Activated gamma-delta T cell (primary cell): ENCODE data around the gene TPI1.
"Not testable (repeated sequence)": the region's sequence is repeated elsewhere in the genome, so short reads cannot be mapped to it uniquely, and the experiment has no call there.

Experiments used
- DNase-seq: peaks from one replicate; lab custom pipeline; 2025; lab: John Stamatoyannopoulos, UW

TPI1 gene

DNA sequence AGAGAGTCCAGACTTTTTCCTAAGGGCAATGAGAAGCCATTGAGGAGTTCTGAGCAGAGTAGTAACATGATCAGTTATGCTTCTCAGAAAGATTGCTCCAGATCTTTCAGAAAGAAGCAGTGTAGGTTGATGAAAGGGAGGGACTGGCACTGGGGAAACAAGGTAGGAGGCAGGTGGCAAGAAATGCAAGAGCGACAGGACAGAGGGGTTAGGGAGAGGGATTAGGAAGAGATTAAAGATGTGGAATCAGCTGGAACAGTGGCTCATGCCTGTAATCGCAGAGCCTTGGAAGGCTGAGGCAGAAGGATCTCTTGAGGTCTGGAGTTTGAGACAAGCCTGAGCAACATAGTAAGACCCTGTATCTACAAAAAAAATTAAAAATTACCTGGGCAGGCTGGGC, 19.7 kb upstream of the TPI1 start:
- DNase-seq = no peak

DNA sequence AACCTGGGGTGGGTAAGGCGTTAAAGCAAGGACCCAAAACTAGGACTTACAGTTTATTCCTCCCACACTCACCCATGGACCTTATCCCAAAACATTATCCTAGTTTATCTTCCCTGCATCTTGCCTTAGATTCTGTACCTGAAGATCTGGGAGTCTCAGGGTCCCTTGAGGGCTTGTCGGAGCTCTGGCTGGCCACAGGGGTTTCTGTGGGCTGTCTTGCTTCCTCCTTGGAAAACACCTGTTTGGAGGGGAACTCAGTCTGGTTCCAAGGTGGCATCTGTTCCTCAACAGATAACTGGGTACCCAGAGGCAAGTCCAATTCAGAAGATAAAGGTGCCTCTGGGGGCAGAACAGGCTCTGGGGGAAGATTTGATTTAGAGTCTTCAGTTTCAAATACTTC, 17.9 kb upstream of the TPI1 start:
- DNase-seq = no peak

DNA sequence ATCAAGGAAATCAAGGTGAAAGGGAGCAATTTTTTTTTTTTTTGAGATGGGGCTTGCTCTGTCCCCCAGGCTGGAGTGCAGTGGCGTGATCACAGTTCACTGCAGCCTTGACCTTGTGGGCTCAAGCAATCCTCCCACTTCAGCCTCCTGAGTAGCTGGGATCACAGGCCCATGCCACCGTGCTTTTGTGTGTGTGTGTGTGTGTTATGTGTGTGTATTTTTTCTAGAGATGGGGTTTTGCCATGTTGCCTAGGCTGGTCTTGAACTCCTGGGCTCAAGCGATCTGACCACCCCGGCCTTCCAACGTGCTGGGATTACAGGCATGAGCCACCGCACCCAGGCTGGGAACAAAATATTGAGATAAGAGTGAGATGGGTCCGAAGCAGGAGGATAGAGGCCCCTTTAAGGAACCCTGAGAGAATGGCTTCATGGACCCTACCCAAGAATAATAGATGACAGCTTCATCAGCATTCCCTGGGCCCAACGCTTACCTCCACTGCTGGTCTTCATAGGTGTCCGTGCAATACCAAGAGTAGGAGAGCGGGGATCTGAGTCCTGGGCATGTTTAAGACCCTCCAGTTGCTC, 17.3 kb upstream of the TPI1 start:
- DNase-seq = no peak

DNA sequence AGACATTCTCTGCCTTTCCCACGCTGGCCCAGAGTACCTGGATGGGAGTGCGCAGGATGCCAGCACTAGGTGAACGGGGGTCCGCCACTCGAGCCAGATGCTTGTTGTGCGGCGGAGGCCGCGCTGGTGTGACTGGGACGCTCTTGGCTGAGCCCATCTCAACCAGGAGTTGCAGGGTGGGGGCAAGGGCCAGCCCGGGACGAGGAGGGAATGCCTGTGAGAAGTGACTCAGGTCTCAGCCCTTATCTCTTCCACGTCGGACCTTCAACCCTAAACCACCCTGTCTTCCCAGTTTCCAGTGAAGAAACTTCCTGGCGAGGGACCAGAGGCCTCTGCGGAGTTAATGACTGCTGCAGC, 16.6 kb upstream of the TPI1 start:
- DNase-seq = no peak

DNA sequence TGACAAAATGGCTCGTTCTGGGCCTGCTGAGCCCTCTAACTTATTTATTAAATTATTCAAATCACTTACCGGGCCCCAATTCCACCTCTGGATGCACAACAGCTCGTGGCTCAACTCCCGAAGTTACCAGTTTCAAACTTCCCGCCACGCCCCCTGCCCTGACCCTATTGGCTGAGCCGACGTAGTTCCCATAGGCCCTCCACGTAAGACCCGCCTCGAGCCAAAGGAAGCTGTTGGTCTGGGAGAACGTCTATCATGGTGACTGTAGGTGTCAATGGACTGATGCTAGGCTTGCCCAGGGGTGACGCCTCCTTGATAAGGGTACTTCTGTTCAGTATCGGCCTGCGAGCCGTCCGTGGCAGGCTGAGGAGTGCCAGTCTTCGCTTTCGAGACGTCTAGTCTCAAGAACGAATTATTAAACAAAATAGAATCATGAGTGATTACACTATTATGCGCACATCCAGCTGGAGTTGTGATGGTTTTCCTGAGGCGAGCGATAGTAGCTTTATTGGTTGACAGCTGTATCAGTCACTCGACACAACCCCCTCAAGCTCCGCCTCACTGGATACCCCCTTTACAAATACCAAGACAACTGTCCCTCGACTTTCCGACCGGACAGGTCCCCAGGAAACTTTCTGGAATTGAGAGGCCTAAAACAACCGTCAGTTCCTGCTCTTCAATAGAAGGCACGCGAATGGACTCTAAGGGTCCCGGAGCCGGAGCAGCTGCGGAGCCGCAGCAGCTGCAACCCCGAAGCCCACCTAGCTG, 16.0 kb upstream of the TPI1 start, which contains the start of gene CDCA3:
Gene CDCA3 (minus strand): TSS at position 134 of the 768 bp plus-strand sequence. CDS start 334 bp downstream, outside the sequence.
- DNase-seq = peak; percentile 48

DNA sequence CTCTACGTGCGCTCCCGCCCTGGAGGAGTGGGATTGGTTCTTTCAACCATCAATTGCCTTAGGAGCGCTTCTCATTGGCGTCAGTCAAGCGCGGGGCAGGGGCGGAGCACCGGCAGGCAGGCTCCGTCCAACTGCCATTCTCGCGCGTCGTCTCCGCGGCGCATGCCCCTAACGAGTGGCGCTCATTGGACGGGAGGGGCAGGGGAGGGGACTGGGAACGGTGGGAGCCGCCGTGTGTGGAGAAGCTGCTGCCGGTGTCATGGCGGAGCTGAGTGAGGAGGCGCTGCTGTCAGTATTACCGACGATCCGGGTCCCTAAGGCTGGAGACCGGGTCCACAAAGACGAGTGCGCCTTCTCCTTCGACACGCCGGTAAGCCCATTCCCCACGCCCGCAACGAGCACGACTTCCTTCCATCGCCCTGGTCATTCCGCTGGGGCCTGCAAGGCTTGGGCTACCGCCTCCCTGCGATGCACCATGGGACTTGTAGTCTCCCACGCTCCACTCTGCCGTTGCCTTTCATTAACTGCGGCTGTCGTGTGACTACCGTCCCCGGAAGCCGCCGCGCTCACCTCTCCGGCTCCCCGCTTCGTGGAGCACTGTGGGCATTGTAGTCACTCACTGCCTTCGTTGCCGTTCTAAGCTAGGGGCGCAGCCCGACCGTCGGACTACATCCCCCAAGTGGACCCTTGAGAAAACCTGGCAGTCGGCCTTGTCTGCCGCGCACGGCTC, 15.2 kb upstream of the TPI1 start, which contains the start of gene USP5:
Gene USP5 (plus strand): TSS at position 230 of the 730 bp plus-strand sequence. CDS start 30 bp downstream, at position 260.
- DNase-seq = peak; percentile 97

DNA sequence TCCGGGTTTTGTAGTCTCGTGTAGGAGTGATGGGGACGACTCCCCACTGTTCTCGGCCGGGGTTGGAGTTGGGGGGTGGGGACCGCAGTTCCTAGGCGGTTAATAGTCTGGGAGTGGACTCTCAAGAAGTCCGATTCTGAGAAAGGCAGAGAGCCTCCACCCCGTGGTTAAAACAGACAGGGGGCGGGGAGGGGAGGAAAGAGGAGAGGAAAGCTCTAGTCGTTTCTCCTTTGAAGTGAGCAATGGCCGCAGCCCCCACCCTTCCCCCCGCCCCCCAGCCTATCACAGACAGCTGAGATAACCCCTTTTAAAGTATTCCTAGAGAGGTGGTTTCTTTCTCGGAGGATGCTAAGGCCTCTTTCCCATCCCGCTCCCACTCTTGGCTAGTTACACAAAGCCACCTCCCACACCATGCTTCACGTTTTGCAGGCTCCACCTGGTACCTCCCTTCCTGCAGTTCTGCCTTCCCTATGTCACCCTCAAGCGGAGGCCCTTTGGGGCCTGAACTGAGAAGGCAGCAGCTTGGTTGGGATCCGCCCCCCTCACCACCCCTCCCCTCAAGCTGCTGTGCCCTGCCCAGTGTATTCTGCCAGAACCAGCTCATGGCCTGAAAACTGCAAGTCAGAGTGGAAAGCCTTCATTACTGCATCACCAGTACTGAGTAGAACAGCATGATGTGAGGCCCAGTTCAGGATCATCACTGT, 14.5 kb upstream of the TPI1 start:
- DNase-seq = no peak

DNA sequence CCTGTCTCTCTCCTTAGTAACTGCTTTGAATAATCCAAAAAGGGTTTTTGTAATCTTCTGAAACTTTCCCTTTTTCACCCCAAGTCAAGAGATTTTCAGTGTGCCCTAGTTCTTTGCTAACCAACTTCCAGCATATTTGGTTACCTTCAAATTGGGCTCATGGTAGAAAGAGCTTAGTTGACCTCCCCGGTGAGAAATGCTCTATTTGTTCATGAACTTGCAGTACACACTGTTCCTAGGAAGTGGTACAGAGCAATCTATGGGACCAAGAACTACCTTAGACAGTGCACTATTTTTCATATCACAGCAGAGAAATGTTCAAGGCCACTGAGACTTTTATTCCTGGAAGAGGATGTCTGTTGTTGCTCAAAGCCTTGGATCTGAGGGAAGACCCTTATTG, 13.7 kb upstream of the TPI1 start:
- no peak for DNase-seq

DNA sequence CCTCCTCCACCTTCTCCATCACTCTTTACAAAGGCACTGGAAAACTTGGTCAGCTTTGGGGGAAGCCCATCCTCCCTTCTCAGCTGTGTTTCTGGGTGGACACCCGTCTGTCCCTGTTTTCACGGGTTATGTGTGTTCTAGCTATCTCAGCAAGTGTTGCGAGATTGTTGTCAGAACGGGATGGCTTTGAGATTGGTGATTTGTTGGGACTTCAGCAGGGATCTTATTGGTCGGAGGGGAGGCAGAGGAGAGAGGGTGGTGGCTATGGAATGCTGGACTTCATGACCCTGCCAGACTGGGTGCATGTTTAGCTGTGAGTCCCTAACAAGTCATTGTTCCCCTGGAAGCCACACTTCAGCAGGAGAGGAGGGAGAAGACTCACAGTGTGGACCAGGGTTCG, 13.3 kb upstream of the TPI1 start:
- no peak for DNase-seq

DNA sequence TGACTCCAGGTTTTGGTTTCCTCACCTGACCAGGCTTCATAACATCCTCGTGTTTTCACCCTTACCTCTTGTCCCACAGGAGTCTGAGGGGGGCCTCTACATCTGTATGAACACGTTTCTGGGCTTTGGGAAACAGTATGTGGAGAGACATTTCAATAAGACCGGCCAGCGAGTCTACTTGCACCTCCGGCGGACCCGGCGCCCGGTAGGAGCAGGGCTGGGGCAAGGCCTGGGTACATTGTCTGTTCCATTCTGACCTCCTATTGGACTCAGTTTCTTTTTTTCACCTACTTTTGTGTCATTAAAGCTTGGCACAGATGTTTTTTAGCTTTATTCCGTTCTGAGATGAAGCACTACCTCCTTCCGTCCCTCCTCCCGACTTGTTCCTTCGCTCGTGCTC, 12.0 kb upstream of the TPI1 start:
- DNase-seq = no peak

DNA sequence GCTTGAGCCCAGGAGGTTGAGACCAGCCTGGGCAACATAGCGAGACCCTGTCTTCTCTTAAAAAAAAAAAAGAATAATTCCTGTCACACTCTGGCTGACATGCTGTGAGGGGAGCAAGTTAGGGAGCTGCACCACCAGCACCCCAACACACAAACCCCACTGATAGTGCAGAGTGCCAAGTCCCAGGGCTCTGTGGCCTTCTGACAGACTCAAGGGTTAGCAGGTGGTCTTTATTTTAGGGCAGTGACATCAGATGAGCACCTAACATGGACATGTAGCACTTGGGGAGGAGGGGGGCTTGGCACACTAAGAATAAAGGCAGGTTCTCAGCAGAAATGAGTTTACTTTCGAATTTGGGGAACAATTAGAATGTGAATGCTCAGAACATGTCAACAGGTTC, 8.5 kb upstream of the TPI1 start:
- DNase-seq = no peak

DNA sequence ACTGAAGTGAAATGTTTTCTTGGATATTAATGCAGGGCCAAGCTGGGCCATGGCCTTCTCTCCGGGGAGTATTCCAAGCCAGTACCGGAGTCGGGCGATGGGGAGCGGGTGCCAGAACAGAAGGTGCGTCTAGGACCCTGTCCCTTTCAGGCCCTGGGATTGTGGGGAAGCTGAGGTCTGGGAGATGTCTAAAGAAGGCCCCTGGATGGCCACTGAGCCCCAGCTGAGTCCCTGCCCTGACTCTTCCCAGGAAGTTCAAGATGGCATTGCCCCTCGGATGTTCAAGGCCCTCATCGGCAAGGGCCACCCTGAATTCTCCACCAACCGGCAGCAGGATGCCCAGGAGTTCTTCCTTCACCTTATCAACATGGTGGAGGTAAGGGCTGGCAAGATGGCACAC, 7.2 kb upstream of the TPI1 start:
- DNase-seq = no peak

DNA sequence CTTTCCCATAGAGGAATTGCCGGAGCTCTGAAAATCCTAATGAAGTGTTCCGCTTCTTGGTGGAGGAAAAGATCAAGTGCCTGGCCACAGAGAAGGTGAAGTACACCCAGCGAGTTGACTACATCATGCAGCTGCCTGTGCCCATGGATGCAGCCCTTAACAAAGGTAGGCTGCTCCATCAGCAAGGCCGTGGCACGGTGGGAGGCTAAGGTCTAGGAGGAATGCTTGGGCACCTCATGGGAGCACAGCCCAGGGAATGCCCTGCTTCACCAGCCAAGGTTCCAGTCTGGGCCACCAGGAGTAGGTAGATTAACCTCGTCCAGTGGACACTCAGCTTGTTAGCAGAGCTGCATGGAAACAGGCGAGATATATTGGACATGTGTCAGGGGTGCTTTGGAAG, 6.4 kb upstream of the TPI1 start:
- no peak for DNase-seq

DNA sequence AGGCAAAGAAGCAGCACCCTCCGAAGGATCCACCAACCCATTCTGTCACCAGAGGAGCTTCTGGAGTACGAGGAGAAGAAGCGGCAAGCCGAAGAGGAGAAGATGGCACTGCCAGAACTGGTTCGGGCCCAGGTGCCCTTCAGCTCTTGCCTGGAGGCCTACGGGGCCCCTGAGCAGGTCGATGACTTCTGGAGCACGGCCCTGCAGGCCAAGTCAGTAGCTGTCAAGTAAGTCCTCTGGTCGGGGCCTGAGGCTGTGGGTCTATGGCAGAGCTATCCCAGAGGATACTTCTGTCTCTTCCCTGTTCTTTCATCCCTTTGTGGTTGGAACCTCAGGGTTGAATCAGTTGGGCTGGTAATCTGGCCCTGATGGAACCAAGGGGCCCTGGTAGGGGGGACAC, 5.9 kb upstream of the TPI1 start:
- DNase-seq = no peak

DNA sequence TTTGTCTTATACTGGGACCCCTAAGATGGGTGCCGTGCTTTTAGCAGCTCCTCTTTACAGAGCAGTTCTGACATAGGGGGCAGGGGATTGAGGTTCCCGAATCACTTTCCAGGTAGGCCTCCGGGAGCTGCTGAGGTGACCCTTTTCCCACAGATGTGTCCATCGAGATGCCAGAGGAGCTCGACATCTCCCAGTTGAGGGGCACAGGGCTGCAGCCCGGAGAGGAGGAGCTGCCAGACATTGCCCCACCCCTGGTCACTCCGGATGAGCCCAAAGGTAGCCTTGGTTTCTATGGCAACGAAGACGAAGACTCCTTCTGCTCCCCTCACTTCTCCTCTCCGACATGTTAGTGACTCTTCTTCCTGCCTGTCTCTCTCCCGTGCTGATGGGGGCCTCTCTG, 4.3 kb upstream of the TPI1 start:
- DNase-seq = no peak

DNA sequence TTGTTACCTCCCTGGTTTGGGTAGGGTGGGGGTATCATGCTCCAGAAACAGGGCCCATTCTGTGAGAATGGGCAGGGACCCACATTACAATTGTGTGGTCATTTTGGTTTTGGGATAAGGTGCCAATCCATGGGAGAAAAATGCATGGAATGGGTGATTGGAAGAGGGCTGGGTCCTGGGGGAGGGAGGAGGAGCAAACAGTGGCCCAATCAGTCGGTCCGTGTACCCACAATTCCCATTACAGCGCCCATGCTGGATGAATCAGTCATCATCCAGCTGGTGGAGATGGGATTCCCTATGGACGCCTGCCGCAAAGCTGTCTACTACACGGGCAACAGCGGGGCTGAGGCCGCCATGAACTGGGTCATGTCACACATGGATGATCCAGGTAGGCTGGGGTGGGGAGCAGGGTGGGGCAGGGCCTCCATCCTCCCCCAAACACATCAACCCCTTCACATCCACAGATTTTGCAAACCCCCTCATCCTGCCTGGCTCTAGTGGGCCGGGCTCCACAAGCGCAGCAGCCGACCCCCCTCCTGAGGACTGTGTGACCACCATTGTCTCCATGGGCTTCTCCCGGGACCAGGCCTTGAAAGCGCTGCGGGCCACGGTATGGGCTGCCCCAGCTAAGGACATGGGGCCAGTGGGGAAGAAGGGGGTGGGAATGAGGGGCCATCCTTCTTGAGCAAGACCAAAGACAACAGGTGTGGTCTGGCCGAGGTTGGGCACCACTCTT, 3.6 kb upstream of the TPI1 start:
- DNase-seq = no peak

DNA sequence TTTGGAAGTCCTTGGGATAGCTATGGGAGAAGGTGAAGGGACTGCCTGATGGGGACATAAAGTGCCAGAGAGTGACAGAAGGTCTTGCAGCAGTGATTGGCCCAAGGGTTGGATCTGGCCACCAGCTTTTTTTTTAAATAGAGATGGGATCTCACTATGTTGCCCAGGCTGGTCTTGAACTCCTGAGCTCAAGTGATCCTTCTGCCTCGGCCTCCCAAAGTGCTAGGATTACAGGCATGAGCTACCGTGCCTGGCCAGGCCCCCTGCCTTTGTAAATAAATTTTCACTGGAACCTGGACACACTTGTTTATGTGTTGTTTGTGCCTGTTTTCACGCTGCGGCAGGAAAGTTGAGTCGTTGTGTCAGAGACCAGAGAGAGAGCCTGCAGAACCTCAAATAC, 2.0 kb upstream of the TPI1 start:
- not testable (repeated sequence) for DNase-seq

DNA sequence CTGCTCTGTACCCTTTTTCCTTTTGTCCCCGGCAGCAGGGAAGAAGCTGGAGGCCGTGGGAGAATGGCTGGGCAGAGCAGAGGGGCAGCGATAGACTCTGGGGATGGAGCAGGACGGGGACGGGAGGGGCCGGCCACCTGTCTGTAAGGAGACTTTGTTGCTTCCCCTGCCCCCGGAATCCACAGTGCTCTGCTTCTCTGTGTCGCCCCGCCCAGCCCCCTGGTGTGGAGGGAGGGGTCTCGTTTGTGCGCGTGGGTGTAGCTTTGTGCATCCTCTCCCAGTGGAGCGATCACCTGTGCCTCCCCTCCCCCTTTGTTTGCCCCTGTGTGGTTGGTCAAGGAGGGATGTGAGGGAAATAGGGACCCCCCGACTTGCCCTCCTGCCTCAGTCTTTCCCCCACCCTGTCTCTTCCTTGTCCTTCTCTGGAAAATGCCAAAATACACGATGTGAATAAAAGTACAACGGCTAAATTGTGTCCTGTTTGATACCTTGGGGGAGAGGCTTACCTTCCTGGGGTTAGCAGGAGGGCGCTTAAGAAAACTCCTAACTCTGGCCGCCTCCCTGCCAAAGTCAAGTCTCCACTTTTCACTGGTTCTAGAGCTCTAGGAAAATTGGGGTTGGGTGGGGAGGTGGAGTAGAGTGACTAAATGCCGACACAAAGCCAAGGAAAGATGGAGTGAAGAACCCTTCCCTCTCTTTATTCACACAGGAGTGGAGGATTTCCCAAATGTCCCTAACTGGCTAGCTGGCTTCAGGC, 990 bp upstream of the TPI1 start:
- DNase-seq = no peak

DNA sequence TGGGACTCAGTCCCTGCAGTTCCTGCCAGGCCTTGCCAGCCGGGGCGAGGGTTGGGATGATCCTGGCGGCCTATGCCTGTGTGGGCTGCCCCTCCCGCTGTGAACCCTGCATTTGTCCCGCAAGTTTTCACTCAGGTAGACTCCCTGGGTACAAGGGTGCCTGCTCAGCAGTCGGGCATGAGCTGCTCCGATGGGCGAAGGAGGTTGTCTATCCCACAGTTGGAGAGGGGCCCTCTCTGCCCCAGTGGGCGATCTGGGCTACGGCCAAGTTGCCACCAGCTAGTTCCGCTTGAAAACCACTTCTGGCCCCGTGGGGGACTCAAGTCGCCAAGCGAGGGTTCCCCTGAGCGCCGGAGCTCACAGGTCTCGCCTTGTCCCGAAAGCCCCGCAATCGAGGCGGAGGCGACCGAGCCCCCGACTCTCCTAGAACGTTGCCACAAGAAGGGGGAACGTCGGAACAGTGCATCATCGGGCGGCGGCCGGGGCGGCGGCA, 365 bp upstream of the TPI1 start:
- DNase-seq = no peak

DNA sequence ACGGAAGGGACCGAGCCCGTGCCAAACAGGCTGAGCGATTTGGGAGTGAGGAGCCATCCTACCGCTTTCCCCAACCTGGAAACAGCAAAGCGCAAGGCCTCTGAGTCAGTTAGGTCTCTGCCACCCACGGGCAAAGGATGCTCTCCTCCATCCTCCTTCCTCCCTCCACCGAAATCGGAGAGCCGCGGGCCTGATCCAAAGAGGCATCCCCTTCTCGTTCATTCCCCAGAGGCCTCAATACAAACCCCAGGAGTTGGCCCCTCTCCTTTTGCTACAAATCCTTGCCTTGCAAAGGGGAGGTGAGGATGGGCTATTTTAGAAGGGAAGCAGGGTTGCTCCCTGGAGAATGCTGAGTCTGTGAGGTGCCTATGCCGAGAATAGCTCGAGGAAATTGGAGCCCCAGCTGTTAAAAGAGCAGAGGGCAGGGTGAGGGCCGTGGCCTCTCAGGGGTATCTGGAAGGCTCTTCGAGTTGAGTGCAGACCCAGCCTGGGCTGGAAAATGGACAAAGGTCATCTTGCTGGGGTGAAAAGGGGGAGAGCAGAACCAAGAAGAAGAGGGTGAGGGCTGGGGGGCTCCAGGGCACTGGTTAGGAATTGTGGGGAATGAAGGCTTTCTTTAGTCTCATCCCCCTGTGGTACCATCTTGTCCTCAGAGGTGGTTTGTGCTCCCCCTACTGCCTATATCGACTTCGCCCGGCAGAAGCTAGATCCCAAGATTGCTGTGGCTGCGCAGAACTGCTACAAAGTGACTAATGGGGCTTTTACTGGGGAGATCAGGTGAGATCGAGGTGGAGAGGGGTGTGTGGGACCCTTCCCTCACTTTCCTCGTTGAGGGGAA, 1.1 kb downstream of the TPI1 start:
- DNase-seq = no peak
